PC-3 (cell line): ENCODE data around the gene ST8SIA2. TPM values are rescaled to one million over a fixed set of nuclear protein-coding genes. Genes with fewer than 3 reads are reported as not detected.
A peak's percentile ranks its signal among the peaks of the same experiment; 100 is the strongest.

Experiments
- ATAC-seq: fragments of 200-7000 bp; cut with Tn5 transposase; 2 replicates; pipeline ENCODE4 v1.9.1; 2020; ENCODE audit warnings: mild to moderate bottlenecking, moderate library complexity
- BruUV-seq: library from RNA; stranded (reverse); fragments of 400-500 nt; replicated peaks from 2 replicates; lab custom pipeline; 2021; lab: Mats Ljungman, UMichigan
- CTCF ChIA-PET: fragments of 300-600 bp; sonication (Branson Sonifier 250); formaldehyde crosslinking; loops from one replicate; lab custom pipeline; 2022; ENCODE audit warnings: antibody characterized with exemption; lab: Charles Lee
- POLR2A ChIA-PET: fragments of 300-600 bp; sonication (Branson Sonifier 250); formaldehyde crosslinking; loops from one replicate; lab custom pipeline; 2022; ENCODE audit warnings: antibody characterized with exemption; ENCODE audit not compliant: unreplicated experiment; lab: Charles Lee
- DNase-seq: peaks from one replicate; pipeline ENCODE4 v3.0.0-alpha.2; 2015
- H2AFZ ChIP-seq: fragments of 300-600 bp; sonication (generic); 2 replicates; pipeline ENCODE4 v1.6.0; 2016; ENCODE audit warnings: antibody characterized with exemption, low read length
- H3F3A ChIP-seq: fragments of 300-600 bp; sonication (generic); one replicate; pipeline ENCODE4 v1.6.0; 2017; ENCODE audit warnings: antibody characterized with exemption, low read length, control low read depth, mild to moderate bottlenecking; ENCODE audit not compliant: unreplicated experiment
- H3K27ac ChIP-seq: fragments of 300-600 bp; sonication (generic); 2 replicates; pipeline ENCODE4 v1.5.1; 2016; ENCODE audit warnings: mild to moderate bottlenecking, low read length
- H3K27me3 ChIP-seq: fragments of 300-600 bp; sonication (generic); 2 replicates; pipeline ENCODE4 v1.6.1; 2016; ENCODE audit warnings: low read length, mixed read lengths
- H3K36me3 ChIP-seq: fragments of 300-600 bp; sonication (generic); 2 replicates; pipeline ENCODE4 v1.6.1; 2016; ENCODE audit warnings: low read depth, mixed run types, low read length, mixed read lengths
- H3K4me1 ChIP-seq: fragments of 300-600 bp; sonication (generic); 2 replicates; pipeline ENCODE4 v1.5.1; 2016; ENCODE audit warnings: low read length; ENCODE audit not compliant: insufficient read depth
- H3K4me2 ChIP-seq: fragments of 300-600 bp; sonication (generic); 2 replicates; pipeline ENCODE4 v1.6.0; 2016; ENCODE audit warnings: low read length
- H3K4me3 ChIP-seq: fragments of 300-600 bp; sonication (generic); 2 replicates; pipeline ENCODE4 v1.5.1; 2016; ENCODE audit warnings: mild to moderate bottlenecking, low read length, mixed read lengths
- H3K79me2 ChIP-seq: fragments of 300-600 bp; sonication (generic); 2 replicates; pipeline ENCODE4 v1.6.1; 2017; ENCODE audit warnings: low read length, mixed read lengths
- H3K9ac ChIP-seq: fragments of 300-600 bp; sonication (generic); 2 replicates; pipeline ENCODE4 v1.6.0; 2016; ENCODE audit warnings: mild to moderate bottlenecking, low read length
- H3K9me2 ChIP-seq: fragments of 300-600 bp; sonication (generic); replicated peaks from 2 replicates; pipeline ENCODE4 v1.6.1; 2016; ENCODE audit warnings: mixed run types, low read length, mixed read lengths
- H3K9me3 ChIP-seq: fragments of 300-600 bp; sonication (generic); 2 replicates; pipeline ENCODE4 v1.6.1; 2016; ENCODE audit warnings: low read length, mixed read lengths
- H4K20me1 ChIP-seq: fragments of 300-600 bp; sonication (generic); 2 replicates; pipeline ENCODE4 v1.6.1; 2016; ENCODE audit warnings: low read length, mixed read lengths
- CTCF ChIP-seq: fragments of 300-600 bp; sonication (generic); conservative IDR thresholded peaks from 2 replicates; pipeline ENCODE4 v1.5.1; 2017; ENCODE audit warnings: antibody characterized with exemption, low read depth, mild to moderate bottlenecking, low read length
- EZH2 ChIP-seq: fragments of 300-600 bp; sonication (generic); IDR thresholded peaks from one replicate; pipeline ENCODE4 v1.6.1; 2017; ENCODE audit warnings: antibody characterized with exemption, mild to moderate bottlenecking, low read length; ENCODE audit not compliant: unreplicated experiment
- EZH2phosphoT487 ChIP-seq: fragments of 300-600 bp; sonication (generic); IDR thresholded peaks from 2 replicates; pipeline ENCODE4 v1.6.1; 2018; ENCODE audit warnings: mild to moderate bottlenecking, antibody characterized with exemption, low read length, borderline replicate concordance
- intact Hi-C: fragments of 100-400 bp; cut with micrococcal nuclease; formaldehyde crosslinking; loops from 2 replicates; pipeline ENCODE4 v1.9.0; 2023
- total RNA-seq: library from RNA; depleted of rRNA; stranded (reverse); fragments of >200 nt; gene quantifications from 2 replicates; pipeline ENCODE4 v1.2.3, GENCODE V29; 2014

ST8SIA2 gene
- total RNA-seq, 1 experiment from 2014 or later = not detected

DNA sequence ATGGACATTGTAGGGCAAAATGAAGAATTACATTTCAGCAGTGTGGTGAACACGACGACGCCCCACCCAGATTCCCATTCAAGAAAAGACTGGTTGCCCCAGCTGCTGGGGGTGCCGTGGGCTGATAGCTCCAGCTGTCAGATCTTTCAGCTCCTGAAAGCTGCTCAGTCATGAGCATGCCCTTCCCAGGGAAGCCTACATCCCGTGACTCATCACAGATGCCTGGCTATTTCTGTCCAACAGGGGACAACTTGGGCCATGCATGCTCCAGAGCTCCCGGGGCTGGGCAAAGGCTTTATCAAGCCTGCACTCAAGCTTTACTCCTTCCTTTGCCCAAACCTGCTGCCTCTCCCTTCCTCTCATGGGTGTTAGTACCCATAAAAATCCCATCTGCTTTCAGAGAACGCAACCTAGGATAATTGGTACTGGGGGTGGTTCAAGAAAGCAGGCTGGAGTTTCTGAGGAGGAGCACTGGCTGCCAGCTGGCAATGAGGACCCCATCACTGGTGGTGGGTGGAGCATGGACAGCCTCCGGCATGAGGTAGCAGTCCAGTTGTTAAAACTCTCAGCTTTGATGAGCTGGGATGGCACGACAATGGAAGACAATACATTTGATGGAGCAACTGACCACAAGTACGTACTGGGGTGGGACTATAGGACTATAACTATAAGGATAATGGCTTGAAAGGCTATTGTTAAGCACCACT, 16.4 kb upstream of the ST8SIA2 start:
- no peak overlapping the region for H3K4me2 ChIP-seq
- H3K4me3 ChIP-seq = no peak overlapping the region
- peak; percentile 4 for DNase-seq
- H3K4me1 ChIP-seq = no peaks in the 10 kb centered on the region
- no peak overlapping the region for H3K9ac ChIP-seq
- H4K20me1 ChIP-seq = no peaks in the 10 kb centered on the region
- no peaks in the 10 kb centered on the region for H3F3A ChIP-seq
- no peaks in the 10 kb centered on the region for H3K79me2 ChIP-seq
- intact Hi-C loops = no loop called here
- ChIA-PET POLR2A (no interaction called here), CTCF (no interaction called here)
- TF ChIP-seq EZH2phosphoT487 (no peak), EZH2 (no peak), CTCF (no peak)
- no peaks in the 10 kb centered on the region for H3K9me3 ChIP-seq
- no peaks in the 10 kb centered on the region for H3K9me2 ChIP-seq
- no peaks in the 10 kb centered on the region; the same call in 1 of the 2 replicates for H3K27me3 ChIP-seq
- H2AFZ ChIP-seq = no peak overlapping the region
- no peaks in the 10 kb centered on the region for H3K36me3 ChIP-seq
- no TSS peak for BruUV-seq
- no peak overlapping the region for H3K27ac ChIP-seq
- ATAC-seq = no peak

DNA sequence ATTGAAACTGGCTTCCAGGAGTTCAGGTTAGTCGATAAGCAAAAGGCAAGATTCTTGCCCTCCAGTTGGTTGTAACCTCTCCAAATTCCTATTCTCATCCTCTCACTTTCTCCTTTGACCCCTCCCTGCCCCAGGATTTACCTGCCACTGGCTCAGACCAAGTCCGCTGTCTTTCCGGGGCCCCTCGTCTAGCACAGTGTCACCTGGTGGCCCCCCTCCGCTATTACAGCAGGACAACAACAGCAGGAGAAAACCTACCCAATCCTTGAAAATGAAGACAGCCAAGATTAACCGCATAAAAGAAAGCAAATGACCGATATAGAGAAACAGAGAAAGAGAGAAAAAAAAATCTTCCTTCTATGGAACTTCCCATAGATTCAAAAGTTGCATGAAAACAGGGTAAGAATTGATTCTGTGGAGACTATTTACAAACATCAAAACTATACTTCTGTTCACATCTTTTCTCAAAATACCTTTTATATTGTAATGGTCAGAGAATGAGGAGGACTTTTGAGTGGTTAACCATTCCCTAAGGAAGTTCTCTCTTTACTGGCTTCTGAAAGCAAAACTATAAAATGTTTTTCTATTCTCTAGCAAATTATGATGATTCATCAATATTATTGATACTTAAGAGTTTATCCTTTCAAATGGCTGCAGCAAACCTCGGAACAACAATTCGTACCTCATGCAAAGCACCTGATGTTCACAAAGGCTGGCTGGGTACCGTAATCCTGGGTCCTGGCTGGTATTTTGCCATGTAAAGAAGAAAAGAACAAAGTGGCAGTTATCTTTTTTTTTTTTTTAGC, 10.0 kb upstream of the ST8SIA2 start:
- Histone ChIP-seq H4K20me1 (no peaks in the 10 kb centered on the region), H3K9me2 (no peaks in the 10 kb centered on the region), H3K9ac (no peak overlapping the region), H3K9me3 (no peaks in the 10 kb centered on the region), H3K27ac (no peak overlapping the region), H3K4me3 (no peak overlapping the region), H3K79me2 (no peaks in the 10 kb centered on the region), H2AFZ (no peak overlapping the region), H3K4me2 (no peak overlapping the region), H3K36me3 (no peaks in the 10 kb centered on the region), H3K4me1 (no peaks in the 10 kb centered on the region), H3F3A (no peaks in the 10 kb centered on the region), H3K27me3 (peaks cover 42% of the 10 kb centered on the region)
- ChIA-PET POLR2A (no interaction called here), CTCF (no interaction called here)
- TF ChIP-seq EZH2 (no peak), EZH2phosphoT487 (no peak), CTCF (peak; percentile 72)
- intact Hi-C loops = no loop called here
- ATAC-seq (no peak), DNase-seq (peak; percentile 35)
- no TSS peak for BruUV-seq

DNA sequence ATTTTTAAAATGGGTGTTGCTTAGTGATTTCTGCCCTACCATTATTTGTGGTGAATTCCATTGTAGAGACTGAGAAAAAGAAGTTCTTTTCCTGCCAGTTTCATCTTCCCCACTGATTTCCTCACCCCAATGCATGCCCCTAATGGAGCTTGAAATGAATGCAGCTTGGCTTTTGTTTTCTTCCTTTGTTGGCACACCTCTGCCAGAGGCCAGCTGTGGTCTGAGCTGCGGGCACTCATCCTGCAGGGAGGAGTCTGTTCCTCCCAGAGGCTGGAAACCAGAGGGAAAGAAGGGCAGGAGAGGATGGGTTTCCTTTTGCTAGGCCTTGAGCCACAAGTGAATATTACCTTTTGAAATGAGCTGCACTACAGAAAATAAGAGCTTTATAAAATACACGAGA, 9.3 kb upstream of the ST8SIA2 start:
- TF ChIP-seq CTCF (no peak), EZH2 (no peak), EZH2phosphoT487 (no peak)
- Histone ChIP-seq H3K9ac (no peak overlapping the region), H3K79me2 (no peaks in the 10 kb centered on the region), H3K4me1 (no peaks in the 10 kb centered on the region), H3K36me3 (no peaks in the 10 kb centered on the region), H3F3A (no peaks in the 10 kb centered on the region), H3K4me2 (no peak overlapping the region), H3K9me3 (no peaks in the 10 kb centered on the region), H4K20me1 (no peaks in the 10 kb centered on the region), H3K27ac (no peak overlapping the region), H3K27me3 (peaks cover 48% of the 10 kb centered on the region), H3K4me3 (no peak overlapping the region), H2AFZ (no peak overlapping the region), H3K9me2 (no peaks in the 10 kb centered on the region)
- ATAC-seq = no peak
- DNase-seq = no peak
- intact Hi-C loops = no loop called here
- ChIA-PET POLR2A (no interaction called here), CTCF (no interaction called here)
- BruUV-seq = no TSS peak
